Hepatic stellate cell (primary cell): ENCODE data around the gene KCNN1.

ENCODE experiments used
- DNase-seq: peaks from one replicate; pipeline ENCODE4 v3.0.0; 2011; ENCODE audit warnings: low spot score

Gene KCNN1

DNA sequence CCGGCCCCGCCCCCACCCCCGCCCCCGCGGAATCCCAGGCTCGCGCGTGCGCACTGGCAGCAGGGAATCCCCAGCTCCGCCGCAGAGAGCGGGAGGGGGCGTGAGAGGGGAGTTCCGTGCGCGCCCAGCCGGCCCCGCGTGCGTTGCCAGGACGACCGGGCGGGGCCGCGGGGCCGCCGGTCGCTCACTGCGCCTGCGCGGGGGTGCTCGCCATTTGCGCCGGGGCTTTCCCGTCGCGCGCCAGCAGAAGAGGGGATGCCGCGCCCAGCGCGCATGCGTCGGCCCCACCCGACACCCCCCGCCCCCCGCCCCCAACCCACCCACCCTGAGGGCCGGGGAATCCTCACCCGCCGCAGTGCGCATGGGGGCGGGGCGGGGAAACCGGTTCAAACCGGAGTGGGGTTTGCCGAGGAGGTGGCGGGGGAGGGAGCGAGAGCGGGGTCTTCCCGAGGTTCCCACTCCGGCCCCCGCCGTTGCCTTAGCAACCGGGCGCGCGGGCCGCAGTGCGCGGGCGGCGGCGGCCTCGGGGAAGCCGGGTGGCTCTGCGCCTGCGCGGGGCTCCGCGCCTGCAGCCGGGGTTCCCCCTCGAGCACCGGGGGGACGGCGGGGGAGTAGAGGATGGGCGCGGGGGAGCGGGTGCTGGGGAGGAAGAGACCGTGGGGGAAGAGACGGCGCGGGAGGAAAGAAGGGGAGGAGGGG, 18.9 kb upstream of the KCNN1 start:
- peak; percentile 100 for DNase-seq

DNA sequence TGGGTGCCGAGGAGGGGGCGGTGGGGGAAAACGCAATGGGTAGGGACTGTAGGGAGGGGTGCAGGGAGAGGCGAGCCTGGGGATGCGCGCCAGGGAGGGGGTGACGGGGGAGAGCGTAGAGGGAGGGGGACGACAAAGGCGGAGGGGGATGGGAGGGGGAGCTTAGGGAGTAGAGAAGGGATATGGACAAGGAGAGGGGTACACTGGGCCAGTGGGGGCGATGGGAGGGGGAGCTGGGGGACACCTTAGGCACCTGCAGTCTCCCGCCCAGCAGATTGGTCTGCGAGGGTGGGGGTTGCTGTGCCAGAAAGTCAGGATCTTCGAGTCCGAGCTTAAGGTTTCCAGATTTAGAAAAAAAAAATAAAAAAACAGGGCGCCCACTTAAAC, 18.4 kb upstream of the KCNN1 start:
- DNase-seq = no peak

DNA sequence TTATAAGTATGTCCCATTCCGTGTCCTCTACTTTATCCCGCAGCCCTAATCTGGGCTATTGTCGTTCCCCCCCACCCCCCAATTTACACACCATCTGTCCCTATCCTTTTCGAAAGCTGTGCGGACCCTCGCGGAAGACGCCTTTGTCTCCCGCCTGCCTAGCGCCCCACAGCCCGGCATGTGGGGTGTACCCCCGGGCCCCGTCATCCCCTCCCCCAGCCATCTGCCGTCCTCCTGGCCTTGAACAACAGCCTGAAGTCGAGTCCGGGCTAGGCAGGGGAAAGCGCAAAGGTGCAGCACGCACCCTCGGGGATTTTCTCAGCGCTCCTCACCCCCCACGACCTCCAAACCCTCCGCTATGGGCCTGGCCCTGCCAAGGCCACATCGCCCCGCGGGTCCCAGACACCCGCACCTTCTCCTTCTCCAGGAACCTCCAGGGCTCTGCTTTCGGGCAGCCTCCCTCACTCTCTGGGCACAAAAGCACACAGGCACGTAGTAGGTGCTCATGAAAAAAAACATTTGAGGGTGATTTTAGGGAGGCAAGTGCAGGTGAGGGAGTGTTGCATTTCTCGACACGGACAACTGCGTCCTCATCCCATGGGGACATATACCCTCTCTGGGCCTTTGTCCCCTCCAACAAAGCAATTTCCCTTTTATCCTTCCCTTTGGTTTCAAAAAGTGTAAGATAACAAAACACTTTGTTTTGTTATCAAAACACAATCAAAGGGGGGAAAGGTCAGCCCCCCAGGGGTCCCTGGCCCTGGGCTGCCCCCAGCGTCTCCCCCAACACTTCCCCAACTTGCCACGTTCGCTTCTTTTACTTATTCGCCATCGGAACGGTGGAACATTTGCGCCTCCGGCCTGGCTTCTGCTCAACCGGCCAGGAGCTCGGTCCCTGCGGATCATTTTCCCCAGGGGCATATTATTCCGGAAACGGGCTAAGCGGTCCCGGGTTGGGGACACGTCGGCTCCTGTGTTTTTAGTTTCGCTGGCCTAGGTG, 17.7 kb upstream of the KCNN1 start:
- no peak for DNase-seq

DNA sequence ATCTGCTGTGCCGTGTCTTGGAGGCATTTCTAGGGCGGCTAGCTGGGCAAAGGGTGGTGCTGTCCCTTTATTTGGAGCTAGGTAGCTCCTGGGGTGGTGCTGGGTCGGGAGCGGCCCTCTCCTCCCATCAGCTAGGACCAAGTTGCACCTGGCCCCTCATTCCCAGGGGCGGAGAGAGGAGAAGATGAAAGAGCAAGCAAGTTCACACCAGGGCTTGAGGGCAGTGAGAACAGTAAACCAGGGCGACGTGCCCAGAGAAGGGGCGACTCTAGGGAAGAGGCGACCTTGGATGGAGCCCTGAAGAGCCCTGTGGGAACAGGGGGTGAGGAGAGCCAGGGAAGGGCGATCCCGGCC, 17.0 kb upstream of the KCNN1 start:
- no peak for DNase-seq

DNA sequence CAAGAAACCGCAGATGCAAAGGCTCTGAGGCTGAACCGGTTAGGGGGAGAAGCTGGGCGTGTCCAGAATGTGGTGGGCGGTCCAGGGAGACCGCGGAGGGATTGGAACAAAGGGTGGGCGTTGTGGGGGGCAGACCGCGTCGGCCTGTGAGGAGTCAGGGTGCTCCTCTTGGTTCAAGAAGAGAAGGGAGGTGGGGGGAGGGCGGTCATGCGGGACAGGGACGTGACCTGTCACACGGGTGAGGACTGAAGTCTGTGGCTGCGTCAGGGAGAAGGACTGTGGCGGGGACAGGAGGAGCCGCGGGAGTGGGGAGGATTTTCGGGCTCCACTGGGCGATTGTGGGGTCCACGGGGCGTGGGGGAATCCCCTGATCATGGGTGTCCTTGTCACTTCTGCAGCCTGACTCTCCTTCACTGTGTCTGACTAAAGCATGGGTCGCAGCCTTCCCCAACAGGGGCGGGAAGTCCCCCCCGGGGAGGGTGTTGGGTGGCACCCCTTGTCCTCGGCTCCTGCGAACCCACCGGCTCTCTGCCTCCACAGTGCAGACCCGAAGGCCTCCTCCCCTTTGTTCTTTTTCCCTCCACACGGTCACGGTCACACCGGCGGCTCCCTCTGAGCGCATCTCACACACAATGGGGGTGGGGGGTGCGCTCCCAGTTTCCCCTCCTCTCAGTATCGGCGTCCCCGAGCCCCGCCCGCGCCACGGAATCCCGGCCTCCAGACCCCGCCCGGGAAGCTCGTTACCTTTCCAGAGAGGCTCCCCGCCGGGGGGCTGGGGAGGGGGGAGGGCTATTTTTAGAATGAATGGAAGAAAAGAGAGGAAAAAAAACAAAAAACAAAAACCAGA, 16.4 kb upstream of the KCNN1 start:
- no peak for DNase-seq

DNA sequence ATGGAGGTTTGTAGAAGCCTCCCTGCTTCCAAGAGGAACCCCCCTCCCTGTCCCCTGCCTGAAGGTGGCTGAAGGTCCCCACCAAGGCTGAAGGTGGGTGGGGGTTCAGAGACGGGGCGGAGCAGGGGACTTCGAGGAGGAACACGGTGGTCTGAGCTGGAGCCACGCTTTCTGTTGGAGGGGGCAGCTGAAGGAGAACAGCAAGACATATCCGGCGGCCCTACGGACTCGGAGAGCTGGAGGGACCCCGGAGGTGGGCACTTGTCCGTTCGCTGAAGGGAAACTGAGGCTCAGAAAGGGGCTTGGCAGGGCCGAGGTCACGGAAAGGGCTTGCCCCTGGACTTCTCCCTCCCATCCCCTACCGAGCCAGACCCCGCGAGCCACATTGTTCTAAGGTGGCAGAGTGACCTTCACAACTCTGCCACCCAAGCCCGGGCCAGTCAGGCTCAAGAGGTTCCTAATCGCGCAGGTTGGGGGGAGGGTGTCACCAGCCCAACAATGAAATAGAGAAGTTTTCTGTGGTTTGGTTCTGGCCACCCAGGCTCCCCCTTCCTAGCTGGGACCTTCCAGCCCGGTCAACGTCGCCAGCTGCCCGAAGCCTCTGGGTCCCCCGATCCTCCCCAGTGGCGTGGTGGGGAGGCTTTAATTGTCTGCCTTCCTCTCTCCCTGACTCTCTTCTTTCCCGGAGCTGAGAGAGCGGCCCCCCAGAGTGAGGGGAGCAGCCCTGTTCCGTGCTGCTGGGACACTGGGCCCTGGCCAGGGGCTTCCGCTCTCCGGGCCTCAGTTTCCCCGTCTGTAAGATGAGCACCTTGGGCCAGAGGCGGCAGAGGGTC, 15.5 kb upstream of the KCNN1 start:
- DNase-seq = no peak

DNA sequence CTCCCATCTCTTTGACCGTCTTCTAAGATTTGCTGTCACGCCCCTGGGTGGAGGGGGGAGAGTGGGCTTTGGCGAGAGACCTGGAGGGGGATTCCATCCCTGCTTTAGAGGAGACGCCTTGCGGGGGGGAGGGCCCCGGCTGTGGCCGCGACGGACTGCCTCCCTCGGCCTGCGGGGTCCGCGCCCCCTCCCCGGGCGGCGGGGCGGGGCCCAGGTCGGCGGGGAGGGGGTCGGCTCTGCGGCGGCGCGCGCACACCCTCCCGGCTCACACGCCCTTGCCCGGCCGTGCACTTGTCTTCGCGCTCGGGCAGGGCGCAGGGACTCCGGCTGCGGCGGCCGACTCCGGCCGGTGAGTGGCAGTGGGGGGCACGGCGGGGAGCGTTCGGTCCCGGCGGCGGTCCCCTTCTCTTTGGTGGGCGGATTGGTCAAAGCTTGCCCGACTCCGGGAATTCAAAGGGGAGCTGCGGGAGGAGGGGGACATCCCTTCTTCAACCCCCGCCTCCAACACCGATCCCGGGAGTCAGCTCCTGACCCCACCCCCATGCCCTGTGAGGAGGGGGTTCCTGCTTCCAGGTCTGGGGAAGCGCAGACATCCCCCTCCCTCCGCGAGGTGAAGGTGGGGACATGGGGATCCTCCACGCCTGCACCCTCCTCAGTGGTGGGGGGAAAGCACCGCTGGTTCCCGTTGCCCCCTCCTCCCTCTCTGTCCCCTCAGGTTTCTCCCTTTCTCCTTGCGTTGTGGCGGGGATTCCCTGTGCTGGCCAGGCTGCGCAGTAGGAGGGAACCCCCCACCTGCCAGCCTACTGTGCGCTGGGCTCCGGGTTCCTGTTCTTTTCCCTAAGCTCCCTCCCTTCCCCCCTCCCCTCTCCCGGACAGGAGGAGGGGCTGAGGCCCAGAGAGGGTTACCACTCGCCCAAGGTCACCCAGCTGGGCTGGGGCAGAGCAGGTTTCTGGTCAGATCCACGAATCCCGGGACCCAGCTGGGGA, 14.6 kb upstream of the KCNN1 start:
- no peak for DNase-seq

DNA sequence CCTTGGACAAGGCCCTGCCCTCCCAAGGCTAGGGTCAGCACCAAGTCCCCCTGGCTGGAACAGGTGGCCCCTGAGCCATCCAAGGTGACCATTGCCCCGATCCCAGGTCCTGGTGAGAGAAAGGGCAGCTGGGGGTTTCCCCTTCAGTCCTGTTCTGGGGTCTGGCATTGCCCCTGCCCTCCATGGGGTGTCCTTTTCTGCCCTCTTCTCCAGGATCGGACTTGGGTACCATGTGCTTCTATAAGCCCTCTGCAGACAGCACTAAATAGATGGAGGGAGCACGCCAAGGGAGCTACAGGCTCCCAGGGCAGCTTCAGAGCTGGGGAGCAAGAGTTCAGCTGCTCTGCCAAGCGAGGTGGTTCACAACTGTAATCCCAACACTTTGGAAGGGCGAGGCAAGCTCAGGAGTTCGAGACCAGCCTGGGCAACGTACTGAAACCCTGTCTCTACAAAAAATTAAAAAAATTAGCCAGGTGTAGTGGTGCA, 13.5 kb upstream of the KCNN1 start:
- DNase-seq = no peak

DNA sequence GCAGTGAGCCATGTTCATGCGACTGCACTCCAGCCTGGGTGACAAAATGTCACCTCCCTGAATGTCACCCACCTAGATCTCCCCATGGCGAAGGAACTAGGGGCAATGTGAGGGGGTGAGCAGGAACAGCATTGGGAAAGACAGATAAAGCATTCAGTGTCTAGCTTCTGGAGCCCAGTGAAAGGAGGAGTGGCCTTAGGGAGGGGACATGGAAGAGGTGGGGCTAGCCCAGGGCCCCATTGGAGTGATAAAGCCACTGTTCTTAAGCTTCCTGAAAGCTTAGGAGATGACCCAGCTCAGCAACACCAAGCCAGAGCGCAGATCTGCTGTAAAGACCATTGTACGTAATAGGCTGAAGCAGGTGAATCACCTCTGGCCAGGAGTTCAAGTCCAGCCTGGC, 13.0 kb upstream of the KCNN1 start:
- DNase-seq = no peak

DNA sequence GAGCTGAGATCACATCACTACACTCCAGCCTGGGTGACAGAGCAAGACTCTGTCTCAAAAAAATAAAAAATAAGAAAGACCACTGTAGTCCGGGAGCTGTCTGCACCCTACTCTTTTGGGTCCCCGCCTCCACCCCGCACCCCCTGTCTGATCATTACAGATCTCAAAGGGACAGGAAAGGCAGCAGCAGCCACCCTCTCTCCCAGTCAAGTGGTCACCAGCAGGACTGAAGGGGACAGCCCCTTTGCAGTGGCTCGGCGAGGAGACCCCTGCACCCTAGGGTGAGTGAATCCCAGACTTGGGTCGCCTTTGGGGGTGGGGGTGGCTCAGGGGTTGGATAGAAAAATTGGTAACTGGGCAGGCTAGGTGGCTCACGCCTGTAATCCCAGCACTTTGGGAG, 12.5 kb upstream of the KCNN1 start:
- DNase-seq = no peak

DNA sequence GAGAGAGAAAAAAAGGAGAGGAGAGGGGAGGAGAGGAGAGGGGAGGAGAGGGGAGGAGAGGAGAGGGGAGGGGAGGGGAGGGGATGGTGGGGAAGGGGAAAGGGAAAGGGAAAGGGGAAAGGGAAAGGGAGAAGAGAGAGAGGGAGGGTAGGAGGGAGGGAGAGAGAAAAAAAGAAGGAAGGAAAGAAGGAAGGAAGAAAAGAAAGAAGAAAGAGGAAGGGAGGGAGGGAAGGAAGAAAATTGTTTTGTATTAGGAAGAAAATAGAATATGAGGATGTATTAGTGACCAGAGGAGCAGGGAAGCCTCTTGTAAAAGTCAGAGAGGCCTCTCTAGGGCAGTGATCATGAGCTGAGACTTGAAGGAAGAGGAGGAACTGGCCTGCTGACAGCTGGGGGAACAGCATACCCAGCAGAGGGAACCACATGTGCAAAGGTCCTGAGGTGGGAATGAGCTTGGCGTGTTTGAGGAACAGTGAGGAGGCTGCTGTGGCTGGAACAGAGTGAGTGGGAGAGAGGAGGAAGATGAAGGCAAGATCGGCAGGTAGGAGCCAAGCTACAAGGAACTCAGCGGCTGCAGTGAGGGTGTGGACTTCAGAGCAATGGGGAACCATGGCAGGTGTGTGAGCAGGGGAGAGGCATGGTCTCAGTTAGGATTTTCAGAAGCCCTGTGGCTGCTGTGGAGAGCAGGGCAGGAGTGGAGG, 9.6 kb upstream of the KCNN1 start:
- DNase-seq = no peak

DNA sequence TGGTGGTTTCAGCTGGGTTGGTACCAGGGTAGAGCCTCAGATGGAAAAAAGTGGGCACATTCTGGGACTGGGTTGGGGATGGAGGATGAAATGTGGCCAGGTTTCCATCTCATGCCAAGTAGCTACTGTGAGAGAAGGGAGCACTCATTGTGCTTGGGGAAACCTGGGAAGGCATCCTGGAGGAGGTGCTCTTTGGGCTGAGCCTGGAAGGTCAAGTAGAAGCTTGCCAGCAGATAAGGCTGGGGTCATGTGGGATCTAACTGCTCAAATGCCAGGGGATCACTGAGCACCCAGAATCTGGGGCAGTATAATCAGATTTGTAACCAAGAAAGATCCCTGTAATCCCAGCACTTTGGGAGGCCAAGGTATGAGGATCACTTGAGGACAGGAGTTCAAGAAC, 9.0 kb upstream of the KCNN1 start:
- DNase-seq = no peak

DNA sequence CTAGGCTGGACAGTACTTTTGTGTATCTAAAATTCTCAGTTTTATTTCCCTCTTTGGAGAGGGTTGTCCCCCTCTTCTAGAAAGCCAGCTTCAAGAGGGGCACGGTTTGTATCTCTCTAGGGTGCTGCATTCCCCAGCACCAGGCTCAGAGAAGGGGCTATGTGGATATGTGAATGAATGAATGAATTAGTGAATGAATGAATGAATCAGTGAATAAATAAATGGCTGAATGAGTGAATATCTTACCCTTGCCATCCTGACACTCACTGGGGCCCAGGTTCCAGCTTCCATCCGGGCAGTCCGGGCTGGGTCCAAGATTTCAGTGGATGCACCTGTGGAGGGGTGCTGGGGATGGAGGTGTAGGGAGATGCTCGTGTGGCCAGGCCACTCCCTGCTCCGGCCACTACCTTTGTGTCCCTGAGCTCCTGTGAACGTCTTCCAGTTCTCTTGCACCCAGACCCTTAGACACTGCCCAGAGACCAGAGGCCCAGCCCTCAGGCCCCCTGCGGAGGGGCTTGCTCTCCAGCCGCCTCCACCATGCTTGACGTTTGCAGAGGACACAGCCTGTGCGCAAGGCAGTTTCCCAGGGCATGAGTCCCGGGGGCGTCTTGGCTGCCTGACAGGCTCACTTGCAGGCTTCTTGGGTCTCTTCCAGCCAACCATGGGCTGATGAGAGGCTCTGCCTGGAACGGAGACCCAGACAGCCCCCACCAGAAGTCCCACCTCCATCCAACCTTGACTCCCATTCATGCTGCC, 2.8 kb upstream of the KCNN1 start:
- DNase-seq = no peak

DNA sequence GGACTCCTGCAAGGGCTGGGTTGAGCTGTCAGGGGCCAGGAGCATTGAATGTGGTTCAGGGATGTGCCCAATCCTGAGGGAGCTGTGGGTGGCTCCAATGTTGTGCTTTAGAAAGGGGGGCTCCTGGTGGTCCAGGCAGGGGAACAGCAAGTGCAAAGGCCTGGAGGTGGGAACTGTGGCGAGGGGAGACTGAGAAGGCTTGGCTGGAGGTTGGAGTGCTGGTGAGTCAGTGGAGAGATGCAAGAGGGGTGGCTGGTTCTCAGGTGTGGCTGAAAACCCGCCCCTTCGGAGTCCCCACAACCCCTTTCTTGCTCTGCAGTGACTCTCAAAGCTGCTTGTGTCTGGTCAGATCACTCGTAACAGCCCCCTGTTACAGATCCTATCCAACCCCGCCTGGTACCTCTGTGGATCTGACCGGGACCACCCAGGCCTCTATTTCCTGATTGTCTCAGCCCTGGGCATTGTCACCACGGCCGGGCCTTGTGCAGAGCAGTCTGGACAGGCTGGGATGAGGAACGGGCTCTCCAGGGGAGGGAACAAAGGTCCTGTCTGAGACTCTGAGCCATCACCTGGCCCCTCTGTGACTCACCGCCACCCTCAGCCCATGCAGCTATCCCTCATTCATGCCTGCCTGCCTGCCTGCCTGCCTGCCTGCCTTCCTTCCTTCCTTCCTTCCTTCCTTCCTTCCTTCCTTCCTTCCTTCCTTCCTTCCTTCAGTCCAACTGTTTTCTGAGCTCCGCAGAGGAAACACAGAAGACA, 1.4 kb upstream of the KCNN1 start:
- no peak for DNase-seq

DNA sequence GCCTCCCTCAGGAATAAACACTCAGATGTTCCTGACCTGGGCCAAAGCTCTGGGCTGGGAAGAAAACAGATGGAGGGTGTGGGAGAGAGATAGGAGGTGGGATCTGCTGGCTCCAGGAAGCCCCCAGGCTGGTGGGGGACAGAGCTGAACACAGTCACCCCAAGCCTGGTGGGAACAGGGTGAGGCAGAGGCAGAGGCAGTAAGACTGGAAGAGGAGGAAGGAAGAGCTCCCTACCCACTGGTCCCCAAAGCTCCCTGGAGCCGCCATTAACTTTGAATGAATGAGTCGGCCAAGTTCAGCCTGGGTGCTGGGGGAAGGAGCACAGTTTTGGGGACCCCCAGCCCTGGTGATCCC, 801 bp upstream of the KCNN1 start:
- DNase-seq = no peak

DNA sequence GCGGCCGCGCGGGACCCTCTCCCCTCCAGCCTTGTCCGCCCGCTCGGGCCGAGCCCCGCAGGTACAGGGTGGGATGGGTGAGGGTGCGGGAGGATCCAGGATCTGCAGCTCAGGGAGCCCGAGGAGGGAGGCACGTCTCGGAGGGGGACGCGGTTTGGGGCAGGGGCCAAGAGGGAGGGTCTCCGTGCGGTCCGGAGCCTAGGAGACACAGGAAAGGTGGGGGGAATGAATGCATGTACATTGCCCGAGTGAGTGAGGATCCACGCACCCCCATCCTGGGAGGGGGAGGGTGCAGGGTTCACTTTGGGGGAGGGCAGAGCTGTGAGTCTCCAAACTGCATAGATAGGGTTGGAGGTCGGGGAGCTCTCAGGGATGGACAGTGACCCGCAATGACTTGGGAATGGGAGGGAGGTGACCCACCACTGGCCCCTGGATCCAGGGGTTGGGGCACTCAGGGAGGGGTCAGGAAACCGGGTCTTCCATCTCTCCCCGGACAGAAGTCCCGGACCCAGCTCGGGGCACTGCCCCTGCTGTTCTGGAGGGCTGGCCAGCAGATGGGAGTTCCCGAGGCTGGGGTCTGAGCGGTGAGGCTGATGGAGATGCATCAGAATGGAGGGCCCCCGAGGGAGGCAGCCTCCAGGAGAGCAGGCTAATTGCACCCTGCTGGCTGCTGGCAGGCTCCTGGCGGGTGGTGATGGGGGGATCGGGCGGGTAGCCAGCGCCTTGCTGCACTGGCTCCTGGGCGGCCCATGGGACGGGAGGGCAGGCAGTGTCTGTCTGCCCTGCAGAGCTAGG, 547 bp downstream of the KCNN1 start:
- no peak for DNase-seq

DNA sequence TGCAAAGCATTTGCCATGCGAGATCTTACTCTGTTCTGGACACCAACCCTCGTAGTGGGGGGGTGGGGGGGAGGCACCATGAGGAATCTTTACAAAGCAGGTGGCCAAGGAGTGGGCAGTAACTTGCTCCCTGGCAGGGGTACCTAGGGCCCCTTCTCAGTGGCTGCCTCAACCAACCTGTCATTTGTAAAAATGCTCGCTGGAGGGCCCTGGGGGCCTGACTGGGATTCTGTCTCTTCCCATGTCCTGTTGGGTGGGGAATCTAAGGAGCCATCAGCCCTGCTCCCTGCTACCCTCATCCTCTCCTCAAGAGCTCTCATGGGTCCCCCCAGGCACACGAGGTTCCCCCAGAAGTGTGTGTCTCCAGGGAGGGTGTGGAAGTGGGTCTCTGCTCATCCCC, 1.5 kb downstream of the KCNN1 start:
- no peak for DNase-seq
